ENCODE results near the gene CACNB2. TPM values are rescaled to one million over a fixed set of nuclear protein-coding genes. Genes with fewer than 3 reads are reported as not detected.
"Not testable (repeated sequence)": the region's sequence is repeated elsewhere in the genome, so short reads cannot be mapped to it uniquely, and the experiment has no call there.

The CACNB2 gene
- total RNA-seq, 4 donors from 2014 or later, result 0.13 to 1.5 (median 0.18) TPM; not detected in 1

DNA sequence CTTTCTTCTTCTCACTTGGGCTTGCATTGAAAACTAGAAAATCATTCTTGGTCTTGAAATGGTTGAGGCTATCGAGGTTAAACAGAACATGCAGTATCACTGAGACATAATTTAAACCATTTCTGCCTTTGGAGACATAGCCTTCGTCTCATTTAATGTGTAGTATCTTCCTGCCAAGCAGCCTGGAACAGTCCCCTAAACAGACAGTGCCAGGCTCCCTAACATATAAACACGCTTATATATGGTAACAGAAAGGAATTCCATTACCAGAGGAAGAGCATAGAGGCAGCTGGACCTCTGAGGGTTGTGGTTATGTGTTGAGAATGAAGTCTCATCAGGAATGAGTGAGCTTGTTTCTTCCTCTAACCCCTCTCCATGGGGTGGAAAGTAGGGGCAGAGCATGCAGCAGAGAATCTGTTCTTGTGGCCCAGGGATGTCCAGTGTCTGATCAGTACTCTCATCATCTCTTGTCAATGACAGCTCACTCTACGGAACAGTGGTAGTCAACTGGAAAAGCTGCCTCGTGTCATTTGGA is 11.2 kb downstream of the CACNB2 start:
- ATAC-seq, result no peak
- H3K4me1 ChIP-seq, result no peaks in the 10 kb centered on the region

DNA sequence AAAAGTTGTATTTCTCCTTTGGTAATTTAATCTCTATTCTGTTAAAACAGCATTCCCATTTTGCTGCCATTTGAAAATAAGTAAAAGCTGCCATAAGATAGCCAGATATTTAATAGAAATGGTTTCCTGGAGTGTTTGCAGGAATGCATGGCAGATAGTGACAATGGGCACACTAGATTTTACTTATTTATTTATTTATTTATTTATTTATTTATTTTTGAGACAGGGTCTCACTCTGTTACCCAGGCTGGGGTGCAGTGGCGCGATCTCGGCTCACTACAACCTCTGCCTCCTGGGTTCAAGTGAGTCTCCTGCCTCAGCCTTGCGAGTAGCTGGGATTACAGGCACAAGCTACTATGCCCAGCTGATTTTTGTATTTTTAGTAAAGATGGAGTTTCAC is 13.2 kb downstream of the CACNB2 start:
- in situ Hi-C loops (cut with MboI; ENCODE audit: low sequenced_read_pairs in 4 of 4); DNase-seq; H3K27me3 ChIP-seq; H3K4me1 ChIP-seq; H3K27ac ChIP-seq; H3K4me3 ChIP-seq; H3K9me3 ChIP-seq; H3K36me3 ChIP-seq; ATAC-seq; intact Hi-C loops (cut with DNase I; ENCODE audit: low total_unique reads): not testable (repeated sequence)

More for the DNA sequence above, 11.2 kb downstream of the CACNB2 start:
- in situ Hi-C loops (cut with MboI; ENCODE audit: low sequenced_read_pairs in 4 of 4), result no loop called here
- no peaks in the 10 kb centered on the region for H3K27me3 ChIP-seq
- intact Hi-C loops (cut with DNase I; ENCODE audit: low total_unique reads), result no loop called here
- no peak overlapping the region for H3K27ac ChIP-seq
- no peak overlapping the region for H3K4me3 ChIP-seq
- no peak for DNase-seq
- no peaks in the 10 kb centered on the region for H3K36me3 ChIP-seq
- no peaks in the 10 kb centered on the region for H3K9me3 ChIP-seq
- TF ChIP-seq CTCF (IDR thresholded peaks at IDR 0.05 in 4 of 5, conservative IDR thresholded peaks at IDR 0.05 in 1 of 5) (no peak), POLR2A (IDR thresholded peaks at IDR 0.05) (no peak)

GRCh38 chr10:18155321-18155720 is 15.1 kb downstream of the CACNB2 start:
- Histone ChIP-seq H3K4me1 (peaks cover 5 to 7% of the 10 kb centered on the region in 2 donors), H3K27me3 (no peaks in the 10 kb centered on the region), H3K36me3 (no peaks in the 10 kb centered on the region), H3K27ac (no peak overlapping the region), H3K9me3 (no peaks in the 10 kb centered on the region), H3K4me3 (no peak overlapping the region)
- ATAC-seq, result no peak
- intact Hi-C loops (cut with DNase I; ENCODE audit: low total_unique reads) (no loop called here), in situ Hi-C loops (cut with MboI; ENCODE audit: low sequenced_read_pairs in 4 of 4) (no loop called here)
- TF ChIP-seq POLR2A (IDR thresholded peaks at IDR 0.05) (no peak), CTCF (IDR thresholded peaks at IDR 0.05 in 4 of 5, conservative IDR thresholded peaks at IDR 0.05 in 1 of 5) (no peak)
- no peak for DNase-seq

GRCh38 chr10:18156797-18157196 is 16.6 kb downstream of the CACNB2 start:
- DNase-seq; intact Hi-C loops (cut with DNase I; ENCODE audit: low total_unique reads); in situ Hi-C loops (cut with MboI; ENCODE audit: low sequenced_read_pairs in 4 of 4); H3K9me3 ChIP-seq; ATAC-seq; H3K4me3 ChIP-seq; H3K4me1 ChIP-seq; H3K27me3 ChIP-seq; H3K27ac ChIP-seq; H3K36me3 ChIP-seq: not testable (repeated sequence)

- peaks cover 5 to 7% of the 10 kb centered on the region in 2 donors for H3K4me1 ChIP-seq
- TF ChIP-seq CTCF (IDR thresholded peaks at IDR 0.05 in 4 of 5, conservative IDR thresholded peaks at IDR 0.05 in 1 of 5) (no peak), POLR2A (IDR thresholded peaks at IDR 0.05) (no peak)
- H3K4me3 ChIP-seq, result no peak overlapping the region
- no peaks in the 10 kb centered on the region for H3K9me3 ChIP-seq
- in situ Hi-C loops (cut with MboI; ENCODE audit: low sequenced_read_pairs in 4 of 4) (no loop called here), intact Hi-C loops (cut with DNase I; ENCODE audit: low total_unique reads) (no loop called here)
- DNase-seq, result no peak
- H3K36me3 ChIP-seq, result no peaks in the 10 kb centered on the region
- no peaks in the 10 kb centered on the region for H3K27me3 ChIP-seq
- H3K27ac ChIP-seq, result no peak overlapping the region
- ATAC-seq, result no peak
Measured at GRCh38 chr10:18157881-18158280, 17.7 kb downstream of the CACNB2 start.

DNA sequence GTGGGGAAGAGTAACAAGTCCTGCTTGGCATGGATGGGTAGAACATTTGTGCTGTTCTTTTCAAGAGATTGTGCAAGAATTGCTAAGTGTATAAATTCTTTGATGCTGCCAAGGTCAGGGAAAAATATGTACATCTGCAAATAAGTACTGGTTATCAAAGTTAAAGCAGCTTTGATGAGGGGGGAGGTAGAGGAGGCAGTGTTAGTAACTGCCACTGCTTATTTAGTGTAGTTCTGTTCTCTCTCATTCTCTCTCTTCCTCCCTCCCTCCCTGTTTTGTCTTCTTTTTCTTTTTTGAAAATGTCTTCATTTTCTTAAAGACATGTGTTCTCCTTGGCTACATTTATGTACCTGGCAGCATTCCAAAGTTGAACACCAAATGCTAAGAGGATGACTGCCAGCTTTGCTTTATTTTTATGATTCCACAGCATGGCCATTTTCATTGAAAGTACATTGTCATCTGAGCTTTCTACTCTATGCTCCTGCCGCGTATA is 18.6 kb downstream of the CACNB2 start:
- H3K4me1 ChIP-seq, result peaks cover 5 to 7% of the 10 kb centered on the region in 2 donors
- TF ChIP-seq POLR2A (IDR thresholded peaks at IDR 0.05) (no peak), CTCF (IDR thresholded peaks at IDR 0.05 in 4 of 5, conservative IDR thresholded peaks at IDR 0.05 in 1 of 5) (no peak)
- H3K27ac ChIP-seq, result no peak overlapping the region
- intact Hi-C loops (cut with DNase I; ENCODE audit: low total_unique reads) (no loop called here), in situ Hi-C loops (cut with MboI; ENCODE audit: low sequenced_read_pairs in 4 of 4) (no loop called here)
- H3K9me3 ChIP-seq, result no peaks in the 10 kb centered on the region
- no peak overlapping the region for H3K4me3 ChIP-seq
- ATAC-seq (no peak), DNase-seq (no peak)
- H3K36me3 ChIP-seq, result no peaks in the 10 kb centered on the region
- H3K27me3 ChIP-seq, result no peaks in the 10 kb centered on the region

Measured in gastrocnemius medialis (tissue), 4 donors.